PC-9 (cell line): Measurements from ENCODE around the gene TSPOAP1. TPM values are rescaled to one million over a fixed set of nuclear protein-coding genes. Genes with fewer than 3 reads are reported as not detected.

Source experiments
- BruUV-seq: library from RNA; stranded (reverse); fragments of 400-500 nt; replicated peaks from 2 replicates; lab custom pipeline; 2021; lab: Mats Ljungman, UMichigan
- CTCF ChIA-PET: fragments of 300-600 bp; sonication (Branson Sonifier 250); formaldehyde crosslinking; loops from one replicate; lab custom pipeline; 2022; ENCODE audit warnings: antibody characterized with exemption; lab: Charles Lee
- POLR2A ChIA-PET: fragments of 300-600 bp; sonication (Branson Sonifier 250); formaldehyde crosslinking; loops from one replicate; lab custom pipeline; 2022; ENCODE audit warnings: antibody characterized with exemption; ENCODE audit not compliant: unreplicated experiment; lab: Charles Lee
- DNase-seq, 2 experiments: peaks; one replicate each; pipeline versions ENCODE4 v3.0.0 to v3.0.0-alpha.2; 2015 to 2022; ENCODE audit warnings: mixed read lengths in 1 of 2
- H2AFZ ChIP-seq: fragments of 200-600 bp; sonication (generic); 2 replicates; pipeline ENCODE4 v1.8.1; 2017; ENCODE audit warnings: antibody characterized with exemption
- H3F3A ChIP-seq: fragments of 200-600 bp; sonication (generic); 2 replicates; pipeline ENCODE4 v1.8.1; 2017; ENCODE audit warnings: antibody characterized with exemption, mild to moderate bottlenecking, low read depth; ENCODE audit not compliant: insufficient read depth
- H3K27ac ChIP-seq: fragments of 200-600 bp; sonication (generic); 2 replicates; pipeline ENCODE4 v1.6.1; 2016; ENCODE audit warnings: mixed run types
- H3K27me3 ChIP-seq: fragments of 200-600 bp; sonication (generic); 2 replicates; pipeline ENCODE4 v1.6.1; 2016; ENCODE audit warnings: low read depth, mixed run types; ENCODE audit not compliant: insufficient read depth
- H3K36me3 ChIP-seq: fragments of 200-600 bp; sonication (generic); 2 replicates; pipeline ENCODE4 v1.6.1; 2016; ENCODE audit warnings: low read depth, mixed run types
- H3K4me1 ChIP-seq: fragments of 200-600 bp; sonication (generic); replicated peaks from 2 replicates; pipeline ENCODE4 v1.6.1; 2016; ENCODE audit warnings: mixed run types; ENCODE audit not compliant: insufficient read depth
- H3K4me2 ChIP-seq: fragments of 200-600 bp; sonication (generic); 2 replicates; pipeline ENCODE4 v1.6.1; 2017; ENCODE audit warnings: mixed run types
- H3K4me3 ChIP-seq: fragments of 200-600 bp; sonication (generic); 2 replicates; pipeline ENCODE4 v1.6.1; 2016; ENCODE audit warnings: mixed run types
- H3K79me2 ChIP-seq: fragments of 200-600 bp; sonication (generic); 2 replicates; pipeline ENCODE4 v1.6.1; 2017; ENCODE audit warnings: low read depth, mixed run types
- H3K9me2 ChIP-seq: fragments of 200-600 bp; sonication (generic); 2 replicates; pipeline ENCODE4 v1.8.1; 2017; ENCODE audit warnings: mild to moderate bottlenecking; ENCODE audit not compliant: insufficient read depth
- H3K9me3 ChIP-seq: fragments of 200-600 bp; sonication (generic); 2 replicates; pipeline ENCODE4 v1.8.1; 2016; ENCODE audit warnings: low read depth; ENCODE audit not compliant: insufficient read depth
- H4K20me1 ChIP-seq: fragments of 200-600 bp; sonication (generic); 2 replicates; pipeline ENCODE4 v1.8.1; 2017; ENCODE audit not compliant: insufficient read depth
- EZH2 ChIP-seq: fragments of 200-600 bp; sonication (generic); IDR thresholded peaks from 2 replicates; pipeline ENCODE4 v1.8.0; 2017; ENCODE audit warnings: antibody characterized with exemption, low read depth
- intact Hi-C: fragments of 100-400 bp; cut with micrococcal nuclease; formaldehyde crosslinking; loops from one replicate; pipeline ENCODE4 v1.10.0; 2022; ENCODE audit not compliant: unreplicated experiment
- total RNA-seq: library from RNA; stranded (reverse); gene quantifications from 2 replicates; pipeline ENCODE4 v1.2.3, GENCODE V29; 2021
- TF ChIP-seq, protein P1 (sequence below): fragments of 200-600 bp; sonication (generic); conservative IDR thresholded peaks from 2 replicates; pipeline ENCODE4 v1.6.1; 2017; ENCODE audit warnings: mixed run types, antibody characterized with exemption, mild to moderate bottlenecking, moderate library complexity

Gene TSPOAP1
- total RNA-seq, 1 experiment from 2014 or later, result 0.15 TPM

DNA sequence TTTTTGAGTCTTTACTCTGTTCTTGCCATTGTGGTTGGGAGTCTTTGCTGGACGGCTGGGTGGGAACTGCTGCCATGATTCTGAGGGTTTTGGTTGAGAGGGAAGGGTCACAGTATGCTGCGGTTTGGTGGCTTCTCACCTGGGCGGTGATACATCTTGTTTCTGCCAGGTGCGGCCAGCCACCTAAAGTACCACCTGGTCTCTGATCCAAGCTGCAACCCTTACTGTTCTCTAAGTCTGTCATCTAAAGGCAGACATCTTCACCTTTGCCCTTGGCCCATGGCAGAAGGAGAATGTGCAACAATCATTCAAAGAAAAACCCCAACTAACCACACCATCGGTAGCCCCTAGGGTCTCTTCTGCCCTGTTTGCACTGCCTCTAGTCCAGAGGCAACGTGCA, 28.3 kb downstream of the TSPOAP1 start:
- H3F3A ChIP-seq, result no peaks in the 10 kb centered on the region
- no peak overlapping the region for H3K27ac ChIP-seq
- H3K36me3 ChIP-seq, result no peaks in the 10 kb centered on the region
- POLR2A ChIA-PET, result no interaction called here
- intact Hi-C loops, result no loop called here
- peaks cover 94% of the 10 kb centered on the region for H3K27me3 ChIP-seq
- H3K9me3 ChIP-seq, result no peaks in the 10 kb centered on the region
- no peak overlapping the region for H3K4me3 ChIP-seq
- no TSS peak for BruUV-seq
- DNase-seq, result no peak
- H3K4me1 ChIP-seq, result no peaks in the 10 kb centered on the region
- TF ChIP-seq, protein P1, sequence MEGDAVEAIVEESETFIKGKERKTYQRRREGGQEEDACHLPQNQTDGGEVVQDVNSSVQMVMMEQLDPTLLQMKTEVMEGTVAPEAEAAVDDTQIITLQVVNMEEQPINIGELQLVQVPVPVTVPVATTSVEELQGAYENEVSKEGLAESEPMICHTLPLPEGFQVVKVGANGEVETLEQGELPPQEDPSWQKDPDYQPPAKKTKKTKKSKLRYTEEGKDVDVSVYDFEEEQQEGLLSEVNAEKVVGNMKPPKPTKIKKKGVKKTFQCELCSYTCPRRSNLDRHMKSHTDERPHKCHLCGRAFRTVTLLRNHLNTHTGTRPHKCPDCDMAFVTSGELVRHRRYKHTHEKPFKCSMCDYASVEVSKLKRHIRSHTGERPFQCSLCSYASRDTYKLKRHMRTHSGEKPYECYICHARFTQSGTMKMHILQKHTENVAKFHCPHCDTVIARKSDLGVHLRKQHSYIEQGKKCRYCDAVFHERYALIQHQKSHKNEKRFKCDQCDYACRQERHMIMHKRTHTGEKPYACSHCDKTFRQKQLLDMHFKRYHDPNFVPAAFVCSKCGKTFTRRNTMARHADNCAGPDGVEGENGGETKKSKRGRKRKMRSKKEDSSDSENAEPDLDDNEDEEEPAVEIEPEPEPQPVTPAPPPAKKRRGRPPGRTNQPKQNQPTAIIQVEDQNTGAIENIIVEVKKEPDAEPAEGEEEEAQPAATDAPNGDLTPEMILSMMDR, result no peak
- no peak for TF ChIP-seq EZH2
- no peak overlapping the region for H3K4me2 ChIP-seq
- H4K20me1 ChIP-seq, result no peaks in the 10 kb centered on the region
- H3K79me2 ChIP-seq, result no peaks in the 10 kb centered on the region
- CTCF ChIA-PET, result no interaction called here
- no peaks in the 10 kb centered on the region for H3K9me2 ChIP-seq
- H2AFZ ChIP-seq, result no peak overlapping the region

DNA sequence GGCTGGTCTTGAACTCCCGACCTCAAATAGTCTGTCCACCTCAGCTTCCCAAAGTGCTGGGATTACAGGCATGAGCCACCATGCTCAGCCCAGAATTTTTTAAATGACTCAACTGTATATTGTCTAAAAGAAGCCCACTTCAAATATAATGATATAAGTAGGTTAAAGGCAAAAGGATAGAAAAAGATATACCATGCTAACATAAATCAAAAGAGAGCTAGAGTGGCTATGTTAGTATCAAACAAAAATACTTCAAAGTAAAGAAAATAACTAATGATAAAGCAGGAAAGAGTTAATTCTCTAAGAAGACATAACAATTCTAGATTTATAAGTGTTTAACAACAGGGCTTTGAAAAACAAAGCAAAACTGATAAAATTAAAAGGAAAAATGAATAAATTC, 34.6 kb downstream of the TSPOAP1 start:
- no peaks in the 10 kb centered on the region for H3K9me2 ChIP-seq
- no peaks in the 10 kb centered on the region for H3K9me3 ChIP-seq
- H3K27me3 ChIP-seq, result peaks cover 90% of the 10 kb centered on the region
- no peaks in the 10 kb centered on the region for H4K20me1 ChIP-seq
- no peaks in the 10 kb centered on the region for H3K36me3 ChIP-seq
- no TSS peak for BruUV-seq
- H3K27ac ChIP-seq, result no peak overlapping the region
- POLR2A ChIA-PET, result no interaction called here
- CTCF ChIA-PET, result no interaction called here
- no peaks in the 10 kb centered on the region for H3F3A ChIP-seq
- intact Hi-C loops, result no loop called here
- H3K4me3 ChIP-seq, result no peak overlapping the region
- no peaks in the 10 kb centered on the region for H3K79me2 ChIP-seq
- H3K4me2 ChIP-seq, result no peak overlapping the region
- no peak overlapping the region for H2AFZ ChIP-seq
- H3K4me1 ChIP-seq, result peaks cover 9% of the 10 kb centered on the region
- no peak for DNase-seq
- TF ChIP-seq, protein P1, result no peak
- no peak for TF ChIP-seq EZH2

DNA sequence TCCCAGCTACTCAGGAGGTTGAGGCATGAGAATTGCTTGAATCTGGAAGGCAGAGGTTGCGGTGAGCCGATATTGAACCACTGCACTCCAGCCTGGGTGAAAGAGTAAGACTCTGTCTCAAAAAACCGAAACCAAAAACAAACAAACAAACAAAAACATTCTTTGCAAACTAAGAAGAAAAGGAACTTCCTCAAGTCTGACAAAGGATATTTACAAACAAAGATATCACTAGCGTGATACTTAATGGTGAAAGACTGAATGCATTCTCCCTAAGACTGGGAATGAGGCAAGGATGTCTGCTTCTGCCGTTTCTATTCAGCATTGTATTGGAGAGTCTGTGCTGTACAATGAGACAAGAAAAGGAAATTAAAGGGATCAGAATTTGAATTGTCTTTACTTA, 37.3 kb downstream of the TSPOAP1 start:
- peaks cover 79% of the 10 kb centered on the region for H3K27me3 ChIP-seq
- H3K36me3 ChIP-seq, result no peaks in the 10 kb centered on the region
- ChIA-PET POLR2A (no interaction called here), CTCF (interaction anchor here (0.5 kb wide), 1 partner anchor 154 kb away, joined by 11 read pairs; no protein-coding TSS in a partner anchor)
- TF ChIP-seq, protein P1, result no peak
- TF ChIP-seq EZH2, result no peak
- DNase-seq, result no peak
- H3K9me3 ChIP-seq, result no peaks in the 10 kb centered on the region
- H3K4me1 ChIP-seq, result peaks cover 9% of the 10 kb centered on the region
- no peaks in the 10 kb centered on the region for H3F3A ChIP-seq
- no peak overlapping the region for H3K27ac ChIP-seq
- no peaks in the 10 kb centered on the region for H4K20me1 ChIP-seq
- no TSS peak for BruUV-seq
- no peaks in the 10 kb centered on the region for H3K79me2 ChIP-seq
- H3K9me2 ChIP-seq, result no peaks in the 10 kb centered on the region
- intact Hi-C loops, result no loop called here
- H3K4me2 ChIP-seq, result no peak overlapping the region
- no peak overlapping the region for H2AFZ ChIP-seq
- no peak overlapping the region for H3K4me3 ChIP-seq
